Measurements from ENCODE around the gene ITIH4.

The ITIH4 gene

GRCh38 chr3:52848617-52849016 lies 18.1 kb upstream of the ITIH4 start:
- DNase-seq (ENCODE audit: low read depth in 3 of 3): no peak

- no peak for DNase-seq (ENCODE audit: low read depth in 3 of 3)
Observed at GRCh38 chr3:52847726-52848125, 17.3 kb upstream of the ITIH4 start.

GRCh38 chr3:52847241-52847640 lies 16.8 kb upstream of the ITIH4 start:
- DNase-seq (ENCODE audit: low read depth in 3 of 3): no peak

- no peak for DNase-seq (ENCODE audit: low read depth in 3 of 3)
Observed at GRCh38 chr3:52846432-52846965, 16.0 kb upstream of the ITIH4 start.

- peak in 1 of 3 experiments; percentile 15 for DNase-seq (ENCODE audit: low read depth in 3 of 3)
Observed at GRCh38 chr3:52845691-52846431, 15.4 kb upstream of the ITIH4 start.

- DNase-seq (ENCODE audit: low read depth in 3 of 3): no peak
Observed at GRCh38 chr3:52845157-52845556, 14.7 kb upstream of the ITIH4 start.

GRCh38 chr3:52844290-52844975 lies 14.0 kb upstream of the ITIH4 start:
- no peak for DNase-seq (ENCODE audit: low read depth in 3 of 3)

GRCh38 chr3:52843881-52844280 lies 13.4 kb upstream of the ITIH4 start:
- DNase-seq (ENCODE audit: low read depth in 3 of 3): no peak

- no peak for DNase-seq (ENCODE audit: low read depth in 3 of 3)
Observed at GRCh38 chr3:52843108-52843865, 12.8 kb upstream of the ITIH4 start.

- DNase-seq (ENCODE audit: low read depth in 3 of 3): no peak
Observed at GRCh38 chr3:52842424-52842823, 12.0 kb upstream of the ITIH4 start.

- no peak for DNase-seq (ENCODE audit: low read depth in 3 of 3)
Observed at GRCh38 chr3:52841981-52842340, 11.5 kb upstream of the ITIH4 start.

- DNase-seq (ENCODE audit: low read depth in 3 of 3): no peak
Observed at GRCh38 chr3:52841211-52841980, 10.9 kb upstream of the ITIH4 start.

GRCh38 chr3:52839892-52840545 lies 9.5 kb upstream of the ITIH4 start:
- no peak for DNase-seq (ENCODE audit: low read depth in 3 of 3)

- no peak for DNase-seq (ENCODE audit: low read depth in 3 of 3)
Observed at GRCh38 chr3:52839268-52839575, 8.8 kb upstream of the ITIH4 start.

GRCh38 chr3:52838561-52839267 lies 8.2 kb upstream of the ITIH4 start:
- no peak for DNase-seq (ENCODE audit: low read depth in 3 of 3)

GRCh38 chr3:52836986-52837385 lies 6.5 kb upstream of the ITIH4 start:
- DNase-seq (ENCODE audit: low read depth in 3 of 3): no peak

- DNase-seq (ENCODE audit: low read depth in 3 of 3): no peak
Observed at GRCh38 chr3:52836471-52836845, 6.0 kb upstream of the ITIH4 start.

- DNase-seq (ENCODE audit: low read depth in 3 of 3): no peak
Observed at GRCh38 chr3:52835766-52836470, 5.4 kb upstream of the ITIH4 start.

- no peak for DNase-seq (ENCODE audit: low read depth in 3 of 3)
Observed at GRCh38 chr3:52834871-52835501, 4.5 kb upstream of the ITIH4 start, which contains the start of gene MUSTN1. Gene MUSTN1 (minus strand): TSS chr3:52835019. CDS start chr3:52834948, 71 bp downstream.

GRCh38 chr3:52833202-52833601 lies 2.7 kb upstream of the ITIH4 start:
- no peak for DNase-seq (ENCODE audit: low read depth in 3 of 3)

Data from stimulated activated CD4-positive, alpha-beta T cell treated with anti-CD3 and anti-CD28 coated beads, TNF-alpha, amount 100 ng/mL, for 24 hours (primary cell).